ENCODE data around the gene SSR4.

- TF ChIP-seq POLR2A (IDR thresholded peaks at IDR 0.05; ENCODE audit: low read depth, low read length) (no peak), POLR2AphosphoS5 (IDR thresholded peaks at IDR 0.05; ENCODE audit: low read depth, low read length) (no peak), TAF1 (IDR thresholded peaks at IDR 0.05; ENCODE audit: low read depth, low read length) (no peak), SPI1 (IDR thresholded peaks at IDR 0.05; ENCODE audit: low read depth, low read length) (no peak), PAX5 (IDR thresholded peaks at IDR 0.05; ENCODE audit: insufficient read depth, low read length, severe bottlenecking) (no peak)
Observed at GRCh38 chrX:153773218-153773611, 21.3 kb upstream of the SSR4 start.

All from GM12891 (cell line).